Transverse colon (tissue), 4 donors: ENCODE data around the gene MRRF. TPM values are rescaled to one million over a fixed set of nuclear protein-coding genes. Genes with fewer than 3 reads are reported as not detected.

Experiments used
- DNase-seq: peaks from one replicate; pipeline ENCODE4 v3.0.0-alpha.2; 2019
- H3K27ac ChIP-seq, 4 donors: fragments of 200-600 bp; sonication (generic); 2 replicates each; pipeline ENCODE4 v1.5.1; 2016 to 2018; ENCODE audit warnings: inconsistent platforms in 4 of 4
- H3K27me3 ChIP-seq: fragments of 200-600 bp; sonication (generic); 2 replicates; pipeline ENCODE4 v1.5.1; 2017; ENCODE audit warnings: inconsistent platforms
- H3K36me3 ChIP-seq, 4 donors: fragments of 200-600 bp; sonication (generic); 2 replicates each; pipeline ENCODE4 v1.5.1; 2017 to 2019; ENCODE audit warnings: inconsistent platforms in 4 of 4
- H3K4me1 ChIP-seq, 4 donors: fragments of 200-600 bp; sonication (generic); 2 replicates each; pipeline ENCODE4 v1.5.1; 2017 to 2020; ENCODE audit warnings: inconsistent platforms in 4 of 4
- H3K4me3 ChIP-seq, 4 donors: fragments of 200-600 bp; sonication (generic); 1 replicate in 1 of 4; 2 replicates in 3 of 4; pipeline versions ENCODE4 v1.5.1 to v1.6.1; 2017 to 2019; ENCODE audit warnings: inconsistent platforms in 4 of 4
- H3K9me3 ChIP-seq, 2 donors: fragments of 200-600 bp; sonication (generic); 2 replicates each; pipeline ENCODE4 v1.5.1; 2017 to 2019; ENCODE audit warnings: inconsistent platforms in 2 of 2
- CTCF ChIP-seq, 5 experiments: fragments of 200-600 bp in 3 of 5; fragments of 450-650 bp in 2 of 5; sonication (generic) in 3 of 5; IDR thresholded peaks; 1 replicate in 2 of 5; 2 replicates in 3 of 5; pipeline ENCODE4 v1.5.1; 2016 to 2017; ENCODE audit warnings: antibody characterized with exemption in 5 of 5, inconsistent platforms in 3 of 5, mild to moderate bottlenecking in 2 of 5, moderate library complexity in 1 of 5
- EP300 ChIP-seq: sonication (generic); formaldehyde crosslinking; IDR thresholded peaks from one replicate; pipeline ENCODE4 v1.6.1; 2017; ENCODE audit warnings: antibody characterized with exemption, low read depth
- POLR2A ChIP-seq: fragments of 450-650 bp; IDR thresholded peaks from one replicate; pipeline ENCODE4 v1.6.1; 2016; ENCODE audit warnings: antibody characterized with exemption, mild to moderate bottlenecking, moderate library complexity
- POLR2AphosphoS5 ChIP-seq, 3 donors: sonication (generic); formaldehyde crosslinking; IDR thresholded peaks; one replicate each; pipeline ENCODE4 v1.6.1; 2016; ENCODE audit warnings: antibody characterized with exemption in 3 of 3
- WGBS, 2 donors: methylation state at CpG; one replicate each; pipeline ENCODE4 v1.1.5; 2018; ENCODE audit warnings: low coverage in 1 of 2; 5-methylcytosine and 5-hydroxymethylcytosine counted together
- in situ Hi-C, 4 donors: fragments of 200-750 bp; cut with MboI; loops; one replicate each; pipeline versions ENCODE4 v1.15.0 to v1.15.1; 2017; ENCODE audit warnings: low sequenced_read_pairs in 3 of 4, low pct_ligation_motif_present in 1 of 4, low pct_unique_long_range_greater_than_20kb in 1 of 4
- intact Hi-C: fragments of 100-400 bp; cut with DNase I; formaldehyde crosslinking; loops from one replicate; pipeline ENCODE4 v1.15.1; 2023; ENCODE audit warnings: low total_unique reads
- total RNA-seq, 4 donors: library from RNA; depleted of rRNA; stranded (reverse); fragments of >200 nt; gene quantifications; one replicate each; pipeline ENCODE4 v1.1.0, GENCODE V29; 2016

MRRF gene, protein sequence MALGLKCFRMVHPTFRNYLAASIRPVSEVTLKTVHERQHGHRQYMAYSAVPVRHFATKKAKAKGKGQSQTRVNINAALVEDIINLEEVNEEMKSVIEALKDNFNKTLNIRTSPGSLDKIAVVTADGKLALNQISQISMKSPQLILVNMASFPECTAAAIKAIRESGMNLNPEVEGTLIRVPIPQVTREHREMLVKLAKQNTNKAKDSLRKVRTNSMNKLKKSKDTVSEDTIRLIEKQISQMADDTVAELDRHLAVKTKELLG
- total RNA-seq = 100 to 1,000 TPM in 1 of 4 donors, 10 to 100 TPM in 3; 46.0 to 142 (median 53.6) TPM

DNA sequence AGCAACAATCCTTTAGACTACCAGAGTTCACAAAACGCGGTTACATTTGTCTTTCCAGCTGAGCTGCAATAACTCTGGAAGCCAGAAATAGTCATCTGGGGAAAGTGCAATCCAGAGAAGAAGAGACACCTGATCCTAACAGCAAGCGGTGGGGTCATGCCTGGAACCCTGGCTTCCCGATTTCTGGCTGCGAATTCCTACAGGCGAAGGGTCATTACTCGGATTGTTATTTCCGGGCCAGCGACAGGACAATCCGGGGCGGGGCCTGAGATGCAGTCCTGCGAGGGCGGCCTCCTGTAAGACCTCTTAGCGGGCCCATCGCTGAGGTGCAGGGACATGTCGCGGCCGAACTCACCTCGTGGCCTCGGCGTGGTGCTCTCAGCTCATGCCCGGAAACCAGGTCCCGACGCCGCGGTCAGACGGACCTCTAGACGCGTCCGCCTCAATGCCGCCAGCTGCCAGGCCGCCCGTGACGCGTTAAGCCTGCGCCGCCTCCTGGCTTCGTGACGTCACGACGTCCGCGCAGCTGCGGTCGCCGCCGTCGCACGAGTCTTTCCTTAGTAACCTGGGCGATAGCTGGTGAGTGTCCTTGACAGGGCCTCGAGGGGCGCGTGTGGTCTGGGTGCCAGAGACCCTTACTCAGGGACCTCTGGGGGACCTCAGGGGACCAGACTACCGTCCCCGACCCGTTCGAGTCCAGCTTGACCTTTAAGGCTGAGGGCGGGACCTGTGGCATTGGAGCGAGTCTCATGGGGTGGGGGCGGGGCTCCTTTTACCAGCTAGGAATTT, at the start of gene MRRF, which contains the start of gene RBM18:
Gene MRRF (plus strand): TSS at position 523 of the 789 bp plus-strand sequence. CDS start 6,010 bp downstream, outside the sequence.
Gene RBM18 (minus strand): TSS at position 481 of the 789 bp plus-strand sequence. CDS start 3,348 bp downstream, outside the sequence.
- in situ Hi-C loops = no loop called here
- 0% methylated on average over 2 to 49 of the region's 60 CpGs for WGBS, 2 donors
- H3K27me3 ChIP-seq = no peaks in the 10 kb centered on the region
- peak; percentile 93 for DNase-seq
- H3K36me3 ChIP-seq = peaks cover 0 to 16% (median 5%) of the 10 kb centered on the region in 4 donors
- H3K9me3 ChIP-seq = no peaks in the 10 kb centered on the region
- intact Hi-C loops = no loop called here
- H3K4me3 ChIP-seq = peak within 1 kb of the TSS; percentile 59 to 72 (median 66)
- peak; percentile 83 to 95 (median 93) for TF ChIP-seq POLR2AphosphoS5 (IDR thresholded peaks at IDR 0.05)
- peak; percentile 83 for TF ChIP-seq POLR2A
- no peak for TF ChIP-seq CTCF (IDR thresholded peaks at IDR 0.05)
- no peak for TF ChIP-seq EP300
- H3K4me1 ChIP-seq = peaks cover 11 to 38% (median 34%) of the 10 kb centered on the region in 4 donors
- peak within 1 kb of the TSS; percentile 87 to 94 (median 92) for H3K27ac ChIP-seq

DNA sequence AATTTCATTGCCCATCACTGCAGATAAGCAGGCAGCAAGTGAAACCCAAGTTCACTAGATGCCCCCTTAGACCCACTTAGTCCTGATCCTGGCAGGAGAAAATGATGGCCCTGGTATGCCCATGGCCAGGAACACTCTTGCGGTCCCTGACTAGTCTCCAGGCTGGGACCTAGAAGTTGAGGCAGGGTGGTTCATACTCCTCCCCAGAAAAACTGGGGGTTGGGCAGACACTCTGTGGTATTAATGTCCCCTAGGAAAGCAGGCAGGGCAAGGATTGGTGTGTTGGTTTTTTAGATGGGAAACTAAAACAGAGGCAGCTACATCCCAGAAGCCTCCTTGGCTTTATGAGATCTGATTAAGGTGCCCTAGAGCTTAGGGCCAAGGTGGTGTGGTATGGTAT, 49.0 kb upstream of the MRRF start:
- H3K27ac ChIP-seq = no peak overlapping the region
- peaks cover 19 to 33% (median 24%) of the 10 kb centered on the region in 4 donors for H3K4me1 ChIP-seq
- WGBS, 2 donors = 100% methylated on average over 1 of the region's 1 CpG; no CpG with 5 or more reads in 1 of the 2 donors
- in situ Hi-C loops (no loop called here), intact Hi-C loops (no loop called here)
- no peaks in the 10 kb centered on the region for H3K36me3 ChIP-seq
- no peak for TF ChIP-seq POLR2AphosphoS5 (IDR thresholded peaks at IDR 0.05)
- no peak for TF ChIP-seq EP300
- no peak for TF ChIP-seq POLR2A
- TF ChIP-seq CTCF (IDR thresholded peaks at IDR 0.05) = no peak
- H3K9me3 ChIP-seq = no peaks in the 10 kb centered on the region
- DNase-seq = no peak
- no peak overlapping the region for H3K4me3 ChIP-seq
- peaks cover 100% of the 10 kb centered on the region for H3K27me3 ChIP-seq

DNA sequence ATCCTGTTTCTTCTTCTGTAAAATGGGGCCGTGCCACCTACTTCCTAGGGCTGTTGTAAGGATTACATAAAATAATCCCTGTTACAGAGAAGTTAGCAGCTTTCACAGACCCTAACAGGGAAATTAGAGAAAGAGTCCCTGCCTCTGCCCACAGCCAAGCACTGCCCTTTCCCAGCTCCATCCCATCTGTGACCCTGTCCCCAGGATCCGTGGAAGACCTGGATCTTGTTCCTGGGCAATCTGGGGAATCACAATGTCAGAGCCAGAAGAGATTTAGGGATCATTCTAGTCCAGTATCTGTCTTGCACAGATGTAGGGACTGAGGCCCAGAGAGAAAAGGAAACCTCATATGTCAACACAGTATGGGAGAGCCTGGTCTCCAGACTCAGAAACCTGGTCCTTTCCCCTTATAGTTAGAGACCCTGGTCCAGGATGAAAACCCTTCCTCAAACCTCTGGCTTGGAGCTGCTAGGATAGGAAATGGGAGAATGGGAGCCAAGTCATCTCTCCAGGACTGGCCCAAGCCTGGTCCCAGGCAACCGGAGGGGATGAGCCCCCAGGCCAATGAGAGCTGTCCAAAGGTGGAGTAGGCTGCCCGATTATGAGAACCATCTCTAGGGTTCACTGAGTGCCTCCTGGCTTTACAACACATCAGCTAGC, 48.4 kb upstream of the MRRF start:
- no peak for TF ChIP-seq POLR2AphosphoS5 (IDR thresholded peaks at IDR 0.05)
- TF ChIP-seq CTCF (IDR thresholded peaks at IDR 0.05) = no peak
- no peak for TF ChIP-seq POLR2A
- no peak for TF ChIP-seq EP300
- WGBS, 2 donors = 71 to 100% methylated on average over 1 to 4 of the region's 4 CpGs
- DNase-seq = no peak
- H3K4me1 ChIP-seq = peaks cover 19 to 33% (median 24%) of the 10 kb centered on the region in 4 donors
- peaks cover 100% of the 10 kb centered on the region for H3K27me3 ChIP-seq
- no peaks in the 10 kb centered on the region for H3K36me3 ChIP-seq
- intact Hi-C loops = no loop called here
- H3K4me3 ChIP-seq = no peak overlapping the region
- in situ Hi-C loops = no loop called here
- no peaks in the 10 kb centered on the region for H3K9me3 ChIP-seq
- H3K27ac ChIP-seq = no peak overlapping the region
